Spinal cord (tissue), 10 donors: ENCODE measurements around the gene RAI1. TPM values are rescaled to one million over a fixed set of nuclear protein-coding genes. Genes with fewer than 3 reads are reported as not detected.

Source experiments
- DNase-seq, 6 donors: peaks; one replicate each; pipeline versions ENCODE4 v3.0.0 to v3.0.0-alpha.2; 2013 to 2015; ENCODE audit warnings: low spot score in 6 of 6, low read depth in 4 of 6
- H3K27ac ChIP-seq: one replicate; pipeline ENCODE4 v1.5.1; 2013; ENCODE audit warnings: low read depth, low read length, control low read depth
- H3K27me3 ChIP-seq: one replicate; pipeline ENCODE4 v1.6.1; 2013; ENCODE audit warnings: low read length; ENCODE audit not compliant: control insufficient read depth, insufficient read depth
- H3K36me3 ChIP-seq: one replicate; pipeline ENCODE4 v1.6.1; 2013; ENCODE audit warnings: low read length; ENCODE audit not compliant: control insufficient read depth, insufficient read depth
- H3K4me1 ChIP-seq: one replicate; pipeline ENCODE4 v1.6.1; 2013; ENCODE audit warnings: low read length; ENCODE audit not compliant: control insufficient read depth, insufficient read depth
- H3K4me3 ChIP-seq: one replicate; pipeline ENCODE4 v1.5.1; 2013; ENCODE audit warnings: low read depth, low read length, control low read depth
- H3K9me3 ChIP-seq: one replicate; pipeline ENCODE4 v1.6.1; 2013; ENCODE audit warnings: low read length; ENCODE audit not compliant: control insufficient read depth, insufficient read depth
- WGBS: methylation state at CpG from one replicate; pipeline ENCODE4 v1.1.5; 2013; ENCODE audit warnings: missing lambda C conversion rate; ENCODE audit not compliant: insufficient coverage; 5-methylcytosine and 5-hydroxymethylcytosine counted together
- polyA plus RNA-seq, 2 donors: library from polyadenylated mRNA; unstranded; fragments of 120-200 nt; gene quantifications; one replicate each; pipeline ENCODE4 v1.2.1, GENCODE V29; 2013; ENCODE audit not compliant: insufficient read length in 2 of 2
- total RNA-seq, 2 donors: library from RNA; depleted of rRNA in 1 of 2; stranded (reverse); fragments of 120-200 nt in 1 of 2; fragments of >200 nt in 1 of 2; gene quantifications; one replicate each; pipeline versions ENCODE4 v1.2.3 to v1.2.4, GENCODE V29; 2013 to 2014
- donor health status: healthy.

The RAI1 gene
- total and polyA plus RNA-seq, 4 donors: 12.5 to 45.2 (median 25.3) TPM

DNA sequence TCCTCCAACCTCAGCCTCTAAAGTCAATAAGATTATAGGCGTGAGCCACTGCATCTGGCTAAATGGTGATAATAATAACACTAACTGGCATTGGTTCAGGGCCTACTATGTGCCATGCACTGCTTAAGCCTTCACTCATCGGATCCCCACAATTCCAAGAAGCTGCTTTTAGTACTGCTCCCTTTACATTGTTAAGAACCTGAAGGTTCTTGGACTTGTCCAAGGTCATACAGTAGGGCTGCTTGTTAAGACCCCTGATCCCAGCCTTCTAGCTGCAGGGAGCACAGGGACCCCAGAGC is 149.0 kb downstream of the RAI1 start:
- 90% methylated on average over 1 of the region's 2 CpGs for WGBS
- DNase-seq: no peak
- H3K27ac ChIP-seq: no peak overlapping the region
- H3K4me3 ChIP-seq: no peak overlapping the region
- no peaks in the 10 kb centered on the region for H3K27me3 ChIP-seq
- peaks cover 23% of the 10 kb centered on the region for H3K36me3 ChIP-seq
- H3K4me1 ChIP-seq: peaks cover 22% of the 10 kb centered on the region
- no peaks in the 10 kb centered on the region for H3K9me3 ChIP-seq

- WGBS: 62% methylated on average over 5 of the region's 6 CpGs
- no peak overlapping the region for H3K27ac ChIP-seq
- H3K4me1 ChIP-seq: peaks cover 22% of the 10 kb centered on the region
These were observed 149.5 kb downstream of the RAI1 start for GRCh38 chr17:17830740-17831207.

GRCh38 chr17:17831208-17832031 is 150.2 kb downstream of the RAI1 start:
- peaks cover 26% of the 10 kb centered on the region for H3K36me3 ChIP-seq
- H3K27me3 ChIP-seq: no peaks in the 10 kb centered on the region
- DNase-seq: peak in 2 of 6 donors; percentile 33 to 70
- H3K4me3 ChIP-seq: no peak overlapping the region
- H3K9me3 ChIP-seq: no peaks in the 10 kb centered on the region
- H3K4me1 ChIP-seq: peaks cover 24% of the 10 kb centered on the region
- 54% methylated on average over 12 of the region's 12 CpGs for WGBS
- no peak overlapping the region for H3K27ac ChIP-seq

More at GRCh38 chr17:17830740-17831207, 149.5 kb downstream of the RAI1 start:
- DNase-seq: no peak
- Histone ChIP-seq H3K9me3 (no peaks in the 10 kb centered on the region), H3K4me3 (no peak overlapping the region), H3K36me3 (peaks cover 26% of the 10 kb centered on the region), H3K27me3 (no peaks in the 10 kb centered on the region)

DNA sequence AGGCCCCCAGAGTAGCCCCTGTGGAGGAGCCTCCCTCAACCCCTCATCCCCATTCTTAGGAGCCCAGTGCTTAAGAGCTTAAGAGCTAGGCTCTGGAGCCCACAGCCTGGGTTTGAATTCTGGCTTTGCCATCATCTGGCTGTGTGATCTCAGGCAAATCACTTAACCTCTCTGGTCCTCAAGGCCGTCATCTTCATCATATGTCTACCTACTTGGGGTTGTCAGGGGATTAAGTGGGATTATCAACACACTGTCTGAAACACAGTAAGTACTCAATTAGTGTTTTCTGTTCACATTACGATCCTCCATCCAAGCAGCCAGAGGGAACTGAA is 150.7 kb downstream of the RAI1 start:
- Histone ChIP-seq H3K9me3 (no peaks in the 10 kb centered on the region), H3K36me3 (peaks cover 25% of the 10 kb centered on the region), H3K27ac (no peak overlapping the region), H3K4me3 (no peak overlapping the region), H3K27me3 (no peaks in the 10 kb centered on the region), H3K4me1 (peaks cover 27% of the 10 kb centered on the region)
- no peak for DNase-seq
- 92% methylated on average over 1 of the region's 2 CpGs for WGBS

DNA sequence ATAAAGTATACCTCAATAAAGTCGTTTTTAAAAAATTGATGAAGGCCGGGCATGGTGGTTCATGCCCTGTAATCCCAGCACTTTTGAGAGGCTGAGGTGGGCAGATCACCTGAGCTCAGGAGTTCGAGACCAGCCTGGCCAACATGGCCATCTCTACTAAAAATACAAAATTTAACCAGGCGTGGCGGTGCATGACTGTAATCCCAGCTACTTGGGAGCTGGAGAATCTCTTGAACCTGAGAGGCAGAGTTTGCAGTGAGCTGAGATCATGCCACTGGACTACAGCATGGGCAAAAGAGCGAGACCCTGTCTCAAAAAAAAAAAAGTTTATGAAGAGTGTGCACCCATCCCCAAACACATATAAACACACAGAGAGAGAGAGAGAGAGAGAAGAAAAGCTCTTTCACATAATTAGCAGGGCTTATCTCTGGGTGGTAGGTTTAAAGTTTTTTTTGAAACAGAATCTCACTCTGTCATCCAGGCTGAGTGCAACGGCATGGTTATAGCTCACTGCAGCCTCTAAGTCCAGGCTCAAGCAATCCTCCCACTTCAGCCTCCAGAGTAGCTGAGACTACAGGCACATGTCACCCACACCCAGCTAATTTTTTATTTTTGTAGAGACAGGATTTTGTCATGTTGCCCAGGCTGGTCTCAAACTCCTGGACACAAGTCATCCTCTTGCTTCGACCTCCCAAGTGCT is 152.6 kb downstream of the RAI1 start:
- H3K36me3 ChIP-seq: peaks cover 15% of the 10 kb centered on the region
- no peak overlapping the region for H3K4me3 ChIP-seq
- DNase-seq: no peak
- 90% methylated on average over 3 of the region's 8 CpGs for WGBS
- H3K27me3 ChIP-seq: no peaks in the 10 kb centered on the region
- no peaks in the 10 kb centered on the region for H3K9me3 ChIP-seq
- peaks cover 45% of the 10 kb centered on the region for H3K4me1 ChIP-seq
- H3K27ac ChIP-seq: no peak overlapping the region

DNA sequence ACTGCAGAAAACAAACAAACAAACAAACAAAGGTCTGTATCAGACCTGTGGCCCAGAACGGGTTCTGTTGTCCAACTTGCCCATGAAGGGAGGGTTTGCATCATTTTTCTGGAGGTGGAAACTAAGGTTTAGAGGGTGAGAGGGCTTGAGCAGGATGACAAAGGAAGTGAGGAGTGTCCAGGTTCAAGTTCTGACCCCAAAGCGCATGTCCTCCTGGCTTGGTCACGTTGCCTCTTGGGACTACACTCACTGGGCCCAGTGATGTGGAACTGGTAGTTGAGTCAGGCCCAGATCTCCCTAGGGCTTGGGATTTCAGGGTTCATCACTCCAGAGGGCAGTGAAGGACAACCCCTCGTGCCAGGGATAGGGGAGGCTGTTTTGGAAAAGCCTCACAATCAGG is 153.7 kb downstream of the RAI1 start:
- H3K27me3 ChIP-seq: no peaks in the 10 kb centered on the region
- no peak overlapping the region for H3K27ac ChIP-seq
- H3K4me1 ChIP-seq: peaks cover 57% of the 10 kb centered on the region
- H3K4me3 ChIP-seq: no peak overlapping the region
- no peaks in the 10 kb centered on the region for H3K9me3 ChIP-seq
- DNase-seq: no peak
- WGBS: 86% methylated on average over 4 of the region's 4 CpGs
- H3K36me3 ChIP-seq: peaks cover 15% of the 10 kb centered on the region

GRCh38 chr17:17835415-17836249 is 154.4 kb downstream of the RAI1 start:
- Histone ChIP-seq H3K36me3 (peaks cover 12% of the 10 kb centered on the region), H3K27me3 (no peaks in the 10 kb centered on the region), H3K9me3 (no peaks in the 10 kb centered on the region), H3K4me1 (peaks cover 63% of the 10 kb centered on the region), H3K4me3 (peak overlapping the region; percentile 76), H3K27ac (peak overlapping the region; percentile 92)
- WGBS: 26% methylated on average over 21 of the region's 25 CpGs
- no peak for DNase-seq

DNA sequence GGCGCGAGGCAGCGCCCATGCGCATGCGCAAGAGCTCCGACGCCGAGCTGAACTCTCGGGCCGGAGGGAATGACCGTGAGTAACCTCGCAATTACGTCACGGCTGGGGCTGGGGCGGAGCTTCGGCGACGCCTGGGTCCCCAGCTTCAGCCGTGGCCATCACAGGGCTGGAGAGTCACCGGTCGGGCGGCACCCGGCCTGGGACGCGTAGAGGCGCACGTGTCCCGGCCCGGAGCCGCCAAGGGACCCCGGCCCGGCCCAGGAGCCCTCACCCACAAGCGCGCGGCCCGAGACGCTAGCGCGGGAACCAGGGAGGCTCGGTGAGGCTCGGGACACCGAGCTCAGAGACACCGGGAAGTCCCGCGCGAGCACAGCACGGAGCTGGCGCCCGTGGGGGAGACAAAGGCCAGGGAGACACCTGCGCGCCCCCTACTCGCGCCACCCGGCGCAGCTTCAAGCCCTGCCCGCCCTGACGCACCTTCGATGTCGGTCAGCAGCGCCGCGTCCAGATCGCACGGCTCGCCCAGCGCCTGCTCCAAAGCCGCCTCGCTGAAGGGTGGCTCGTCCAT is 155.1 kb downstream of the RAI1 start:
- Histone ChIP-seq H3K4me3 (peak overlapping the region; percentile 76), H3K9me3 (no peaks in the 10 kb centered on the region), H3K36me3 (peaks cover 10% of the 10 kb centered on the region), H3K27me3 (no peaks in the 10 kb centered on the region), H3K27ac (peak overlapping the region; percentile 92), H3K4me1 (peaks cover 64% of the 10 kb centered on the region)
- peak; percentile 90 to 98 (median 94) for DNase-seq
- WGBS: 0% methylated on average over 69 of the region's 69 CpGs

DNA sequence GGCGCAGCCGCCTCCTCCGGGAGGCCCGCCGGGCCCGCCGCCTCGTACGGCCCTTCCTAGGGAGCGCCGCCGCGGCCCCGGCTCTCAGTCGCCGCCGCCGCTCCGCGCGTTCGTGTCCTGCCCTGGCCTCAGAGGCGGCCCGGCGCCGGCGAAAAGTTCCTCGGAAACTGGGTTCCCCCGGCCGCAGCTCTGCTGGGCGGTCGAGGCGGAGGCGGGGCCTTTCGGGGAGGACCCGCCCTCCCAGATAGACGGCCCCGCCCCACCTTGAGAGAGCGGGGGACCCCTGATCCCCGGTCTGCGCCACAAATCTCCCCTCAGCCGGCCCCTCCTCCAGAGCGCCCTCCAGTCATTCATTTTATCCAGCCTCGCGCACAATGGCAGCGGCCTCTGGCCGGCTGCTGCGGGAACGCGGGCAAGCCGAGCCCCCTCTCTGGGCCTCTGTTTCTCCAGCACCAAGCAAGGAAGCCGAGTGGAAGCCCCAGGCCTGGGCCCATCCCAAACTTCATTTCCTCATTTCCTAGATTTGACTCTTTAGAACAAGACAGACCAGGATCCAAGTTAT is 155.6 kb downstream of the RAI1 start, which contains the start of gene SREBF1:
Gene SREBF1, minus strand, starts transcription at position 169 of the 562 bp plus-strand sequence. CDS start 169 bp downstream, outside the sequence.
- Histone ChIP-seq H3K4me1 (peaks cover 64% of the 10 kb centered on the region), H3K27me3 (no peaks in the 10 kb centered on the region), H3K9me3 (no peaks in the 10 kb centered on the region), H3K36me3 (peaks cover 6% of the 10 kb centered on the region), H3K4me3 (peak within 1 kb of the TSS; percentile 76), H3K27ac (peak within 1 kb of the TSS; percentile 92)
- WGBS: under 1% methylated on average over 52 of the region's 52 CpGs
- DNase-seq: peak in 2 of 6 donors; percentile 75 to 79
